Measurements from ENCODE around the gene KLHDC7B.

Gene KLHDC7B

GRCh38 chr22:50551160-50551752 is 5.6 kb downstream of the KLHDC7B start:
- DNase-seq, result no peak

- no peak for DNase-seq
Observed at GRCh38 chr22:50553310-50553709, 7.6 kb downstream of the KLHDC7B start.

- no peak for DNase-seq
Observed at GRCh38 chr22:50556703-50557102, 11.0 kb downstream of the KLHDC7B start.

- DNase-seq, result no peak
Observed at GRCh38 chr22:50560034-50560433, 14.3 kb downstream of the KLHDC7B start.

GRCh38 chr22:50561401-50562358 is 16.0 kb downstream of the KLHDC7B start:
- no peak for DNase-seq

GRCh38 chr22:50562523-50563412 is 17.1 kb downstream of the KLHDC7B start, which contains the start of gene SYCE3:
Gene SYCE3 (minus strand): TSS chr22:50562919. CDS start chr22:50556405, 6,514 bp downstream.
- DNase-seq, result peak; percentile 97

GRCh38 chr22:50563413-50564160 is 17.9 kb downstream of the KLHDC7B start:
- peak; percentile 55 for DNase-seq

- no peak for DNase-seq
Observed at GRCh38 chr22:50564289-50564688, 18.6 kb downstream of the KLHDC7B start.

- no peak for DNase-seq
Observed at GRCh38 chr22:50567721-50568252, 22.1 kb downstream of the KLHDC7B start.

- DNase-seq, result no peak
Observed at GRCh38 chr22:50568626-50569025, 22.9 kb downstream of the KLHDC7B start.

GRCh38 chr22:50569041-50569459 is 23.4 kb downstream of the KLHDC7B start:
- no peak for DNase-seq

- DNase-seq, result no peak
Observed at GRCh38 chr22:50569896-50570535, 24.3 kb downstream of the KLHDC7B start.

GRCh38 chr22:50570861-50571260 is 25.2 kb downstream of the KLHDC7B start:
- no peak for DNase-seq

- DNase-seq, result no peak
Observed at GRCh38 chr22:50571264-50572175, 25.8 kb downstream of the KLHDC7B start.

GRCh38 chr22:50572965-50573364 is 27.3 kb downstream of the KLHDC7B start:
- DNase-seq, result no peak

- DNase-seq, result no peak
Observed at GRCh38 chr22:50573491-50574382, 28.0 kb downstream of the KLHDC7B start.

- no peak for DNase-seq
Observed at GRCh38 chr22:50574383-50574755, 28.7 kb downstream of the KLHDC7B start.

GRCh38 chr22:50575426-50575941 is 29.8 kb downstream of the KLHDC7B start:
- DNase-seq, result no peak

- DNase-seq, result no peak
Observed at GRCh38 chr22:50576070-50576469, 30.4 kb downstream of the KLHDC7B start.

All from midbrain (tissue), 1 donor.